ENCODE data around the gene ANKRD12.

DNA sequence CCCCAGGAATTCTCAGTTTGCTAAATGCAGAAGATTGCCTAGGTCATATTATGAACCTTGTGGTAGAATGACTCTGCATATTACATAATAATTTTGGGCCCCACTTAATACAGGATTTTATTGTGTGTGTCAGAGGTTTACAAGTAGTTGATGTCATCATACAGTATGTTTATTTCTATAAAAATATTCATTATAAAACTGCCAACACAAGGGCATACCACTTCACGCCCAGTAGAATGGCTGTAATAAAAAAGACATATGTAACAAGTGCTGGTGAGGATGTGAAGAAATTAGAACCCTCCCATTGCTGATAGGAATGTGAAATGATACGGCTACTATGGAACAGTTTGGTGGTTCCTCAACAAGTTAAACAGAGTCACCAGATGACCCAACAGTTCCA lies 136.6 kb downstream of the ANKRD12 start:
- TF ChIP-seq CTCF (IDR thresholded peaks at IDR 0.05) (no peak), POLR2A (IDR thresholded peaks at IDR 0.05) (no peak), EP300 (IDR thresholded peaks at IDR 0.05) (no peak)

All from tibial nerve (tissue), 4 donors.